Activated CD4-positive, alpha-beta T cell treated with anti-CD3 and anti-CD28 coated beads for 1 hour (primary cell): ENCODE data around the gene EFL1.
"Not testable (repeated sequence)": the region's sequence is repeated elsewhere in the genome, so short reads cannot be mapped to it uniquely, and the experiment has no call there.

ENCODE experiments used
- DNase-seq: peaks from one replicate; pipeline ENCODE4 v3.0.0-alpha.2; 2020

Gene EFL1

GRCh38 chr15:82275410-82275809, 12.9 kb upstream of the EFL1 start:
- no peak for DNase-seq

- DNase-seq: no peak
These were observed 9.6 kb upstream of the EFL1 start for GRCh38 chr15:82272154-82272553.

GRCh38 chr15:82268454-82268853, 5.9 kb upstream of the EFL1 start:
- DNase-seq: not testable (repeated sequence)

- not testable (repeated sequence) for DNase-seq
These were observed 4.6 kb upstream of the EFL1 start for GRCh38 chr15:82267137-82267536.

GRCh38 chr15:82263350-82263749, 816 bp upstream of the EFL1 start:
- no peak for DNase-seq

GRCh38 chr15:82261566-82262421, 740 bp downstream of the EFL1 start:
- not testable (repeated sequence) for DNase-seq

GRCh38 chr15:82248261-82248660, 14.3 kb downstream of the EFL1 start:
- not testable (repeated sequence) for DNase-seq

GRCh38 chr15:82245956-82246355, 16.6 kb downstream of the EFL1 start:
- DNase-seq: not testable (repeated sequence)

GRCh38 chr15:82243644-82244043, 18.9 kb downstream of the EFL1 start:
- DNase-seq: not testable (repeated sequence)

- DNase-seq: not testable (repeated sequence)
These were observed 20.6 kb downstream of the EFL1 start for GRCh38 chr15:82241836-82242499.

- DNase-seq: no peak
These were observed 22.7 kb downstream of the EFL1 start for GRCh38 chr15:82239685-82240391.

- DNase-seq: not testable (repeated sequence)
These were observed 24.5 kb downstream of the EFL1 start for GRCh38 chr15:82237944-82238534.

- DNase-seq: no peak
These were observed 30.7 kb downstream of the EFL1 start for GRCh38 chr15:82231842-82232241.

- no peak for DNase-seq
These were observed 31.3 kb downstream of the EFL1 start for GRCh38 chr15:82231233-82231632.

- no peak for DNase-seq
These were observed 33.8 kb downstream of the EFL1 start for GRCh38 chr15:82228750-82229149.

GRCh38 chr15:82221535-82221934, 41.0 kb downstream of the EFL1 start:
- DNase-seq: not testable (repeated sequence)

GRCh38 chr15:82216092-82216491, 46.4 kb downstream of the EFL1 start:
- not testable (repeated sequence) for DNase-seq

- DNase-seq: not testable (repeated sequence)
These were observed 50.3 kb downstream of the EFL1 start for GRCh38 chr15:82212201-82212600.

GRCh38 chr15:82210066-82210597, 52.4 kb downstream of the EFL1 start:
- not testable (repeated sequence) for DNase-seq

GRCh38 chr15:82204575-82204974, 58.0 kb downstream of the EFL1 start:
- DNase-seq: not testable (repeated sequence)

GRCh38 chr15:82197733-82198594, 64.6 kb downstream of the EFL1 start:
- peak; percentile 31 for DNase-seq

- DNase-seq: no peak
These were observed 66.2 kb downstream of the EFL1 start for GRCh38 chr15:82196353-82196752.
